ENCODE data around the gene UNC13A.

Gene UNC13A

GRCh38 chr19:17659996-17660395, 28.2 kb downstream of the UNC13A start:
- no peak for DNase-seq

GRCh38 chr19:17658666-17659065, 29.5 kb downstream of the UNC13A start:
- no peak for DNase-seq

- no peak for DNase-seq
Observed at GRCh38 chr19:17658240-17658639, 29.9 kb downstream of the UNC13A start.

- DNase-seq = no peak
Observed at GRCh38 chr19:17656970-17657369, 31.2 kb downstream of the UNC13A start.

- no peak for DNase-seq
Observed at GRCh38 chr19:17655751-17656472, 32.2 kb downstream of the UNC13A start.

- peak; percentile 39 for DNase-seq
Observed at GRCh38 chr19:17654993-17655392, 33.2 kb downstream of the UNC13A start.

GRCh38 chr19:17652627-17653026, 35.5 kb downstream of the UNC13A start:
- DNase-seq = no peak

- DNase-seq = no peak
Observed at GRCh38 chr19:17648786-17649185, 39.4 kb downstream of the UNC13A start.

DNA sequence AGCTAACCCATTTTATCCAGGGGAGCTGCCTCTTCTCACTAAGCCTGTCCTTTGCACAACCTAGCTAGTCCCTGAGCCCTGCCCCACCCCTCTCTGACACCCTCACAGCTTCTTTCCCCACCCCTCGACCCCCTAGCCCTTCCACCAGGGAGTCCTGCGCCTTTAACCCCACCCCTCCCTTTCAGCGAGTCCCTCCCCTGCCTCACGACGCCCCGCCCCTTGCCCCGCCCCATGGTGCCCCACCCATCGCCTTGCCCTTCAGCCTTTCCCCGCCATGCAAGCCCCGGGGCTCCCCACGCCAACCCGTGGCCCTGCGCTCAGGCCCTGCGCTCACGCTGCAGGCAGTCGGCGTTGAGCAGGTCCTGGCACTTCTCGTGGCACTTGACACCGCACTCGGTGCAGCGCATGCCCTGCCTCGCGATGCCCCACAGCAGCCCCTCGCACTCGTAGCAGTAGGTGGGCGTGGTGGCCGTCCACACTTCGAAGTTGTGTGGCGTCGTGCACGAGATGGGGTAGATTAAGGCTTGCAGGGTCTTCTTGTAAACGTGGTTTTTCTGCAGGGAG, 40.0 kb downstream of the UNC13A start:
- DNase-seq = no peak

DNA sequence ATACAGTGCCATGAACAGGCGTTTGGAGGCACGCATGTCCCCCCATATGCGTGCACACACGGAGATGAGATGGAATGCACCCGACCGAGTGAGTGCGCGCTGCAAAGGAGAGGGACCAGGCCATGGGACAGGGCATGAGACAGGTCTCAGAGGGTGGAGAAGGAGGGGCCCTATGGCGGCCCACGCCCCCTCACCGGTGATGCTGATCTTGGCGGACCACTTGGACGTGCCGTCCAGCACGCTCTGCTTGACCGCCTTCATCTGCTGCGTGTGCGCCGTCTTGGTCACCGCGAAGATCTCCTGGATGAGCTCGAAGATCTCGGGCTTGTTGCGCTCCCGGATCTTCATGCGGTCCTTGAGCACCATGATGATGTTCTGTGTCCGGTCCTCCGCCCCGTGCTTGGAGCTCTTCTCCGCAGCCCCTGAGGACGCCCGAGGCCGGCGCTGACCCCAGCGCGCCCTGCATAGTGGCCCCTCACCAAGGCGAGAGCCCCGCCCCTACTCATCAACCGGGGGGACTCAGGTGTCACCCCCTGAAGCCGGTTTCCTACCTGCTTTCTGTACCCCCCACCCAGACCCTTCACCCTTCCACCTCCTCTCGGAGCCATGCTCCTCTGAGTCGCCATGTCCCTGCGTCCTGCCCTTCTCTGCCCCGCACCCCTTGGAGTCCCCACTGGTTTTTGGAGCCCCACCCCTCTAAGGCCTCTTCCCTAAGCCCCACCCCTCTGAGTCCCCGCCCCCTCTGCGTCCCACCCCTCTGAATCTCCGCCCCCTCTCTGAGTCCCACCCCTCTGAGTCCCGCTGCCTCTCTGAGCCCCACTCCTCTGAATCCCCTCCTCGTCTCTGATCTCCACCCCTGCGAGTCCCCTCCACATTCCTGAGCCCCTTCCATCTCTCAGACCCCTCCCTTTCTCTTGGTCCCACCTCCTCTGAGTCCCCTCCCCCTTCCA, 40.8 kb downstream of the UNC13A start:
- DNase-seq = no peak

- no peak for DNase-seq
Observed at GRCh38 chr19:17646441-17646840, 41.7 kb downstream of the UNC13A start.

DNA sequence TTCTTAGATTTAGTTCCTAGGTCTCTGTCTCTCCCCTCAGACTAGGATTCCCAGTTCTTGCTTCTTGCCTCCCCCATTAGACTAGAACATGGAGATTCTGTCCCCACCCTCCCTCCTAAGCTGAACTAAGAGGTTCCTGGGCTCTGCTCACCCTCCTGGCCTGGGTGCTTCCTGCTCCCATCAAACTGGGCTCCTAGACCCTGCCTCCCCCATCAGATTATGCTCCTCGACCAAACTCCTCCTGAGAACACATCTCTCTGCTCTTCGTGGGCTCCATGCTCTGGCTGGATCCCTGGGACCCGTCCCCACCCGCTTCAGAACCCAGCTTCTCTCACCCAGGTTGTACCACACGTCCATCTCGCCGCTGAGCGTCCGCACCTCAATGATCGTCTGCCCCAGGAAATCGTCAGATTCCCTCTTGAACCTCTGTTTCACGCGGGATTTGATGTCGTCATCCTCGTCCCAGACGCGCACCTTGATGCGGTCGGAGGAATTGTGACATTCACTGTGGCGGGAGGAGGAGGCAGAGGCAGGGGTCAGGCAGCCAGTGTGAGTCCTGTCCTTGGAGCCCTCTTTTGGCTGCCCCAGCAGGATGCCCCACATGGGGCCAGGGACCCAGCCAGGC, 42.7 kb downstream of the UNC13A start:
- DNase-seq = no peak

- no peak for DNase-seq
Observed at GRCh38 chr19:17642656-17643055, 45.5 kb downstream of the UNC13A start.

DNA sequence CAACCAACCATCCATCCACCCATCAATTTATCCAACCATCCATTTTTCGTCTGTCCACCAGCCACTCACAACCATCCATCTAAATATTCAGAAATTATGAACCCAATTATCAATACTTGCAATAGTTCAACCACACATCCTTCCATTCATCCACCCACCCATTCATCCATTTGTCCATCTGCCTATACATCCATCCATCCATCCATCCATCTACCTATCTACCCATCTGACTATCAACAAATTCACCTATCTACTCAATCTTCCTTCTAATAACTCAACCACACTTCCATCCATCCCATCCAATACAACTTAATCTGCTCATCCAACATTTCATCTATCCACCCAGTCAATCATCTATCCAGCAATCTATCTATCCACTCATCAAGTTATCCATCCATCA, 46.3 kb downstream of the UNC13A start:
- no peak for DNase-seq

- no peak for DNase-seq
Observed at GRCh38 chr19:17641181-17641580, 47.0 kb downstream of the UNC13A start.

DNA sequence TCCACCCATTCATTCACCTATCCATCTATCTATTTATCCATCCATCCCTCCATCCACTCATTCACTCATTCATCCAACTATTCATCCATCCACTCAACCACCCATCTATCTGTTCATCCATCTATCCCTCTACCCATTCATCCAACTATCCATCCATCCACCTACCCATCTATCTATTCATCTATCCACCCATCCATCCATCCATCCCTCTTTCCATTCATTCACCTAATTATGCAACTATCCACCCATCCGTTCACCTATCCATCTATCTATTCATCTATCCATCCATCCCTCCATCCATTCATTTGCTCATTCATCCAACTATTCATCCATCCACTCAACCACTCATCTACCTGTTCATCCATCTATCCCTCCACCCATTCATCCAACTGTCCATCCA, 54.5 kb downstream of the UNC13A start:
- no peak for DNase-seq

DNA sequence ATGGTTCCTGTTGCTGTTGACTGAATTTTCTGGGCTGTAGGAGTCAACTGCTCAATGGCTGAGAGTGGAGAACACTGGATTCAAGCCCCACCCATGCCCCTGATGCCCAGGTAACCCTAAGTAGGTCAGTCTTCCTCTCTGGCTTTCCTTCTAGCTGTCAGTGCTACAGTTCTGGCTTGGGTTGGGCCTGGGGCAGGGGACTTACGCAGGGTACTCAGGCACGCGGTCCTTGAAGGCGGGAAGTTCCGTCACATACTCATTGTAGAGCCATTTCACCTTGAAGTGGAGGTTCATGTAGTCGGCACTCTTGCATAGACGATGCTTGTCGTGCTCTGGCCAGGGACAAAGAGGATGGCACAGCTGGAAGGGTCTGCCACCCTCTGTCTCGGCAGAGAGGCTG, 55.6 kb downstream of the UNC13A start:
- no peak for DNase-seq

DNA sequence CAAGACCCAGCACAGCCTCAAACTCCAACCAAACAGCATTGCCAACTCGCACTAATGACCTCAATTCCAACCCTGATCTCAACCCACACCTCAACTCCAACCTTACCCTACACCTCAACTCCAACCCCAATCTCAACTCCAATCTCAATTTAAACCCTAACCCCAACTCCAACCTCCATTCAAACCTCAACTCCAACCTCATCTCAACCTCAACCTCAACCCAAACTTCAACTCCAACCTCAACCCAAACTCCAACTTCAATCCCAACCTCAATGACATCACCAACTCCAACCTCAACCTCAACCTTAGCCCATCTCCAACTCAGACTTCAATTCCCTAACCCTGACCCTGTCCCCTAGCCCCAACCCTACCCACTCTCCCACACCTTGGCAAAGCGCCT, 58.4 kb downstream of the UNC13A start:
- no peak for DNase-seq

DNA sequence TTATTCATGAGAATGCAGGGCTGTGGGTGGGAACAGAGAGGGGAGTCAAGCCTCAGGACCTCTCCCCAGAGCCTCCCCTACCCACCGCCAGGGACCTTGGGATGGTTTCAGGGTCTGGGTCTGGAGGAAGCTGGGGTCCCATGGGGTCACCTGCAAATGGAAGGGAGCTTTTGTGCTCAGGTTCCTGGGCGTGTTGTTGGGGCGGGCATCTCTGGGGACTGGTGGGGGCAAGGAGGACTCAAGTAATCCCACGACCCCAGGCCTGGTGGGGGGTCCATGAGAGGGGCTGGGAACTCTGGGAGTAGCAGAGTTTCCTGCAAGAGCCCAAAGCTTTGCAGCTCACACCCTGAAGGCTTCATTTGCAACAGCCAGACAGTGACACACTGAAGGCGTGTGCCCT, 60.2 kb downstream of the UNC13A start:
- DNase-seq = no peak

DNA sequence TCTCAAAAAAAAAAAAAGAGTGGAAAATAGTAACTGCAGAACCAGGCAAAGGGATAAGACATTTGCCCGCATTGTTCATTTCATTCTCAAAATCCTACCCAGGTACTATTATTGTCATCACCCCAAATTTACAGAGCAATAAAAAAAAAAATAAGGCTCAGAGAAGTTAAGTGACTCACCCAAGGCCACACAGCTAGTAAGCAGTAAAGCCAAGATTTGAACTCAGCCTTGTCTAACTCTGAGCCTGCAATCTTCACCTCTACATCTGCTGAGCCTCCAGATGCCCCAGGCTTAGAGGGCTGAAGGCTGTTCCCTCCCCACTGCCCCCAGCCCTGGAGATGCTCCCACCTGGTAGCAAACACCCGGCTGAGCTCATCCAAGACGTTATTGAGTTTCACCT, 61.0 kb downstream of the UNC13A start:
- no peak for DNase-seq

DNA sequence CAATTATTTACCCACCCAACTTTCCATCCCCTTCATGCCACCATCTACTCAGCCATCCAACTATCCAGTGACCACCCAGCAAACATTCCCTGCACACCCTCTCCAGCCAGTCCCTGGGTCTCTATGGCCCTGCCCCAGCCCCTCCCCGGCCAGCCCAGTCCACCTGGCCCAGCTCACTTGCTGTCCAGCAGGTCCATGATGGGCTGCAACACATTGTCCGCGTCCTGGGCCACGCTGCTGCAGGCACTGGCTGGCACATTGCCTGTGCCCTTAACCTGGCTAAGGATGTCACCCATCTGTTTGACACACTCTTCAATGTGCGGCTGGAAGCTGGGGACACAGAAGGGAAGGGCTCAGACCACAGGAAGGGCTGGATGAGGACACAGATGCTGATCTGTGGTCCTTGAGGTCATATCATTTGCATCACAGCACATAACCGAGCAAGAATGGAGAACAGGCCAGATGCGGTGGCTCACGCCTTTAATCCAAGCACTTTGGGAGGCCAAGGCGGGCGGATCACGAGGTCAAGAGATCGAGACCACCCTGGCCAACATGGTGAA, 61.6 kb downstream of the UNC13A start:
- no peak for DNase-seq

DNA sequence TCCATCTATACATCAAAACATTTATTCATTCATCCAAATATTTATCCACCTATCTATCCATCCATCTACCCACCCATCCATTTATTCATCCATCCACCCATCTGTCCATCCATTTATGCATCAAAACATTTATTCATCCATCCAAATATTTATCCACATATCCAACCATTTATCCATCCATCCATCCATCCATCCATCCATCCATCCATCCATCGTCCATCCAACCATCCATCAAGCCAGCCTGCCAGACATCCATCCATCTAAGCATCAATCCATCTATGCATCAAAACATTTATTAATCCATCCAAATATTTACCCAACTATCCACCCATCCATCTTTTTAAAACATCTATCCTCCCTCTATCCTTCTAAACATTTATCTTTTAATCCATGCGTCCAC, 62.2 kb downstream of the UNC13A start:
- DNase-seq = no peak

- DNase-seq = no peak
Observed at GRCh38 chr19:17625043-17625442, 63.1 kb downstream of the UNC13A start.
